Neuron (in vitro differentiated cells): ENCODE measurements around the gene PNO1.
"Not testable (repeated sequence)": the region's sequence is repeated elsewhere in the genome, so short reads cannot be mapped to it uniquely, and the experiment has no call there.

Experiments used
- H2AFZ ChIP-seq: one replicate; pipeline ENCODE4 v1.6.1; 2013; ENCODE audit warnings: low read depth, mild to moderate bottlenecking, inconsistent platforms, low read length, moderate library complexity
- H3K27me3 ChIP-seq: one replicate; pipeline ENCODE4 v1.6.1; 2013; ENCODE audit warnings: low read length; ENCODE audit not compliant: insufficient read depth
- H3K36me3 ChIP-seq: one replicate; pipeline ENCODE4 v1.6.1; 2013; ENCODE audit warnings: low read length; ENCODE audit not compliant: insufficient read depth
- H3K4me1 ChIP-seq: one replicate; pipeline ENCODE4 v1.6.1; 2013; ENCODE audit warnings: low read length; ENCODE audit not compliant: insufficient read depth
- H3K4me3 ChIP-seq: 2 replicates; pipeline ENCODE4 v1.5.1; 2013; ENCODE audit warnings: mild to moderate bottlenecking, low read length, moderate library complexity
- H3K9me3 ChIP-seq: one replicate; pipeline ENCODE4 v1.6.1; 2013; ENCODE audit warnings: low read length

Gene PNO1

DNA sequence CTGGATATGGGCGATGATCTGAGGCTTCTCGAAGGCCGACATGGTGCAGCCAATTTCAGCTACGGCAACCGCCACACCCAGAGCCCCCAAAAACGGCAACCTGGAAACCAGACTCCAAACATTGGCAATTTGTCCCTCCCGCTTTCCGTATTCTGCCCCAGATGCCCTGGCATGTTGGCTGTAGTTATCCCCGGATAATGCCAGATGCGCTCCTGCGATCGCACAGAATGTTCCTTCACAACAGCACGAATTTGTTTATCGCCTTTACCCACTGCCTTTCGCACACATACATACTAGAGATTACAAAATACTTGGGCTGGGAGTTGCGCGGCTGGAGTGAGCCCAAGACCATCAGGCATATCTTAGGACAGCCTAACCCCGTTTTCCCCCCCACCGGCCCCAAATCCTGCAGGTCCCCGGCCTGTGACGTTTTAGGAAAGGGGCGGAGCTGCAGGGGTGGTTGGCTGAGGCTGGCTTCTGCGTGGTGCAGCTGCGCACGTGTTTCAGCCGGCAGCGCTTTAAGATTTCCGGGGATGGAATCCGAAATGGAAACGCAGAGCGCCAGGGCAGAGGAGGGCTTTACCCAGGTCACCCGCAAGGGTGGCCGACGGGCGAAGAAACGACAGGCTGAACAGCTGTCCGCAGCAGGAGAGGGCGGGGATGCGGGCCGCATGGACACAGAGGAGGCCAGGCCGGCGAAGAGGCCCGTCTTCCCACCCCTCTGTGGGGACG, at the start of gene PNO1:
Gene PNO1, plus strand, starts transcription at position 487 of the 732 bp plus-strand sequence. Its CDS starts 47 bp downstream, at position 534.
- H3K4me1 ChIP-seq = peaks cover 17% of the 10 kb centered on the region
- no peaks in the 10 kb centered on the region for H3K27me3 ChIP-seq
- H3K4me3 ChIP-seq = peak within 1 kb of the TSS; percentile 86
- no peaks in the 10 kb centered on the region for H3K9me3 ChIP-seq
- peaks cover 26% of the 10 kb centered on the region for H3K36me3 ChIP-seq
- H2AFZ ChIP-seq = peak within 1 kb of the TSS; percentile 22

- Histone ChIP-seq H2AFZ (no peak overlapping the region), H3K4me3 (no peak overlapping the region), H3K36me3 (no peaks in the 10 kb centered on the region), H3K27me3 (no peaks in the 10 kb centered on the region), H3K4me1 (peaks cover 5% of the 10 kb centered on the region), H3K9me3 (no peaks in the 10 kb centered on the region)
Measured at GRCh38 chr2:68108120-68108519, 49.6 kb upstream of the PNO1 start.

GRCh38 chr2:68110102-68110501, 47.6 kb upstream of the PNO1 start:
- H3K36me3 ChIP-seq = no peaks in the 10 kb centered on the region
- H3K9me3 ChIP-seq = no peaks in the 10 kb centered on the region
- H3K27me3 ChIP-seq = no peaks in the 10 kb centered on the region
- no peaks in the 10 kb centered on the region for H3K4me1 ChIP-seq
- H3K4me3 ChIP-seq = no peak overlapping the region
- H2AFZ ChIP-seq = no peak overlapping the region

- H2AFZ ChIP-seq = no peak overlapping the region
- H3K4me3 ChIP-seq = no peak overlapping the region
- no peaks in the 10 kb centered on the region for H3K27me3 ChIP-seq
- no peaks in the 10 kb centered on the region for H3K36me3 ChIP-seq
- no peaks in the 10 kb centered on the region for H3K9me3 ChIP-seq
- H3K4me1 ChIP-seq = peaks cover 4% of the 10 kb centered on the region
Measured at GRCh38 chr2:68115965-68116364, 41.7 kb upstream of the PNO1 start.

DNA sequence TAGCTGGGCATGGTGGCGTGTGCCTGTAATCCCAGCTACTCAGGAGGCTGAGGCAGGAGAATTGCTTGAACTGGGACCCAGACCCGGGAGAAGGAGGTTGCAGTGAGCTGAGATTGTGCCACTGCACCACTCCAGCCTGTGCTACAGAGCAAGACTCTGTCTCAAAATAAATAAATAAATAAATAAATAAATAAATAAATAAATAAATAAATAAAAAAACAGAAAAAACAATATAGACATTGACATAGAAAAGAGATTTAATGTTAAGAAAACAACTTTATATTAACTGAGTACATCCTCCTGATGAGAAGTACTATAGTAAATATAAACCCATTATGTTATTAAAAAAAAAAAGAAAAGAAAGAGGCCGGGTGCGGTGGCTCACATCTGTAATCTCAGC, 39.8 kb upstream of the PNO1 start:
- H3K36me3 ChIP-seq = not testable (repeated sequence)

DNA sequence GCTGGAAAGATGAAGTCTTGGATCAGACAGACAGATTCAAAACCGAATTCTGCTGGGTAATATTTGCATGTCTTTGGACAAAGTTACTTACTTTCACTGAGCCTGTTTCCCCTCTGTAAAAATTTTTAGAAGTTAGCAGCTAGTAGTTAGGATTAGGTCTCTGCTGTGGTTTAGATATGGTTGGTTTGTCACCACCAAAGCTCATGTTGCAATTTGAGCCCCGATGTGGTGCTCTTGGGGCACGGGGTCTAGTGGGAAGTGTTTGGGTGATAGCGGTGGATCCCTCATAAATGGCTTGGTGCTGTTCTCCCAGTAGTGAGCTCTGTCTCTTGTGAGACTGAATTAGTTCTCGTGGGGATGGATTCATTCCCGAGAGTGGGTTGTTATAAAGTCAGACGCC, 38.9 kb upstream of the PNO1 start:
- H3K27me3 ChIP-seq = no peaks in the 10 kb centered on the region
- H3K9me3 ChIP-seq = no peaks in the 10 kb centered on the region
- H2AFZ ChIP-seq = no peak overlapping the region
- H3K4me3 ChIP-seq = no peak overlapping the region
- H3K4me1 ChIP-seq = peaks cover 4% of the 10 kb centered on the region
- no peaks in the 10 kb centered on the region for H3K36me3 ChIP-seq

More for the DNA sequence above, 39.8 kb upstream of the PNO1 start:
- H2AFZ ChIP-seq, H3K9me3 ChIP-seq, H3K27me3 ChIP-seq, H3K4me1 ChIP-seq, H3K4me3 ChIP-seq: not testable (repeated sequence)

- Histone ChIP-seq H3K9me3 (no peaks in the 10 kb centered on the region), H3K27me3 (no peaks in the 10 kb centered on the region)
Measured at GRCh38 chr2:68119504-68119903, 38.2 kb upstream of the PNO1 start.

GRCh38 chr2:68121873-68122679, 35.6 kb upstream of the PNO1 start:
- Histone ChIP-seq H3K36me3 (no peaks in the 10 kb centered on the region), H3K27me3 (no peaks in the 10 kb centered on the region), H3K4me3 (no peak overlapping the region), H3K9me3 (no peaks in the 10 kb centered on the region), H2AFZ (no peak overlapping the region), H3K4me1 (peaks cover 4% of the 10 kb centered on the region)

More at GRCh38 chr2:68119504-68119903, 38.2 kb upstream of the PNO1 start:
- Histone ChIP-seq H2AFZ (no peak overlapping the region), H3K4me3 (no peak overlapping the region), H3K4me1 (peaks cover 4% of the 10 kb centered on the region), H3K36me3 (no peaks in the 10 kb centered on the region)

GRCh38 chr2:68122680-68122964, 35.1 kb upstream of the PNO1 start:
- peak overlapping the region; percentile 16 for H2AFZ ChIP-seq
- no peak overlapping the region for H3K4me3 ChIP-seq
- H3K36me3 ChIP-seq = no peaks in the 10 kb centered on the region

DNA sequence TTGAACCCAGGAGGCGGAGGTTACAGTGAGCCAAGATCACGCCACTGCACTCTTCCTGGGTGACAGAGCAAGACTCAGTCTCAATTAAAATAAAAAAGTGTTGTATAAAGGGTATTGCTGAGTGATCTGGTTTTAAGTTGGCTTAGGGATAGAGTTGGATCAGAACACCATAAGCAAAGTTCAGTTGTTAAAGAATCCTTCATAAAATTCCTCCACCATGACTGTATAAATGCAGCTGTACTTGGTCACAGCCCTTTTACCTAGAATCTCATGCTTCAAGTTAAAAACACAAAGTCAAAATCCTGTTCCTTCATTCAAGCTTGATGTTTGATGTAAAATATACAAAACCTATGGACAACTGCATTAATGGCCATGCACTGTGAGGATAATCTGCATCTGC, 33.4 kb upstream of the PNO1 start:
- Histone ChIP-seq H3K4me1 (peaks cover 4% of the 10 kb centered on the region), H3K4me3 (no peak overlapping the region), H3K27me3 (no peaks in the 10 kb centered on the region), H3K9me3 (no peaks in the 10 kb centered on the region), H2AFZ (no peak overlapping the region), H3K36me3 (no peaks in the 10 kb centered on the region)

More at GRCh38 chr2:68122680-68122964, 35.1 kb upstream of the PNO1 start:
- Histone ChIP-seq H3K27me3 (no peaks in the 10 kb centered on the region), H3K9me3 (no peaks in the 10 kb centered on the region), H3K4me1 (peaks cover 4% of the 10 kb centered on the region)

- no peaks in the 10 kb centered on the region for H3K27me3 ChIP-seq
- H3K4me3 ChIP-seq = no peak overlapping the region
- no peaks in the 10 kb centered on the region for H3K36me3 ChIP-seq
- H3K9me3 ChIP-seq = no peaks in the 10 kb centered on the region
- H2AFZ ChIP-seq = no peak overlapping the region
- H3K4me1 ChIP-seq = no peaks in the 10 kb centered on the region
Measured at GRCh38 chr2:68125821-68126220, 31.9 kb upstream of the PNO1 start.

DNA sequence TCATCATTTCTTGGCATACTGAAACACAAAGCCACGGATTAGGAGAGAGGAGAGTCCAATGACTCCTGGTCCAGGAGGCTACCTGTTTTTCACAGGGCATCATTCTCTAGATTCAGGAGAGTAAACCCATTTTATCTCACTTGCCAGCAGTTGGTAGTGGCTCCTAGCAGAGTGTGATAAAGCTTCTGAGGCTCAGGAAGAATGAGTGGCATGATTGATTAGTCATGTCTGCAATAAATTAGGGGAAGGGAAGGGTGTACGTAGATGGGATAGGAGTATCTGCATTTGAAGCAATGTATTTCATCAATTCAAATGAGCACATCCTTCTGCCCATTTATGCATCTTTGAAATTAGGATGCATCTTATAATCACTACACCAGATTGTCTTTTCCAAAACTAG, 31.1 kb upstream of the PNO1 start:
- H3K36me3 ChIP-seq = no peaks in the 10 kb centered on the region
- H3K9me3 ChIP-seq = no peaks in the 10 kb centered on the region
- no peaks in the 10 kb centered on the region for H3K27me3 ChIP-seq
- no peaks in the 10 kb centered on the region for H3K4me1 ChIP-seq
- no peak overlapping the region for H3K4me3 ChIP-seq
- H2AFZ ChIP-seq = no peak overlapping the region

DNA sequence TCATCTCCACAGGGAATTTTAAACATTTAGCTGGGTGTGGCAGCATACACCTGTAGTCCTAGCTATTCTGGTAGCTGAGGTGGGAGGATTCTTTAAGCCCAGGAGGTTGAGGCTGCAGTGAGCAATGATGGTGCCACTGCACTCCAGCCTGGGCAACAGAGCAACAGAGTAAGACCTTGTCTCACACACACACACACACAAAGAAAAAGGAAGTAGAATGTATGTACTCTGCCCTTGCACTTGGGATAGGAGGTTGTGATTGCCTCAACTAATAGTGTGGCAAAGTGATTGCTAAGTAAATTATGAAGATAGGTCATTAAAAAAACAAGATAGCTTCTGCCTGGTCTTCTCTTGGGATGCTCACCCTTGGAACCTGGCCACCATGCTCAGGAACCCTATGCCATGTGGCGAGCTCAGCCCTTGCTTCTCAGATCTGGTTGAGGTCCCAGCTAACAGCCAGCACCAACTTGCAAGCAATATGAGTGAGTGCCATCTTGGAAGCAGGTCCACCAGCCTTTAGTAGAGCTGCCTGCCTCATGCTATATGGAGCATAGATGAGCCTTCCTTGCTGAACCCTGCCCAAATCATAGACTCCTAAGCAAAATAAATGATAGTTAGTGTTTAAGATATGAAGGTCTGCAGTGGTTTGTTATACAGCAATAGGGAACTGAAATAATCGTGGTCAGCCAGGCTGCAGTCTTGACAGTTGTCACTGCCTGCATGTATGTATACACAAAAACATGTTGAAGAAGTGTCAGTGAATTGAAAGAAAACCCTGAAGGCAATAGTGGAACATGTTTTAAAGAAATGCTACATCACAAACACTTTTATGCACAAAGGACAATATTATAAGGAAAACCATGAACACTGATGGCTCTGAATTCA, 30.1 kb upstream of the PNO1 start:
- H3K27me3 ChIP-seq = no peaks in the 10 kb centered on the region
- no peak overlapping the region for H2AFZ ChIP-seq
- H3K4me3 ChIP-seq = no peak overlapping the region
- H3K4me1 ChIP-seq = no peaks in the 10 kb centered on the region
- peaks cover 1% of the 10 kb centered on the region for H3K36me3 ChIP-seq
- H3K9me3 ChIP-seq = no peaks in the 10 kb centered on the region
